ENCODE measurements around the gene FARSA.
"Not testable (repeated sequence)": the region's sequence is repeated elsewhere in the genome, so short reads cannot be mapped to it uniquely, and the experiment has no call there.

FARSA gene

GRCh38 chr19:12890787-12891552 lies 42.5 kb downstream of the FARSA start, which contains the start of gene GCDH:
Gene GCDH, plus strand, starts transcription at chr19:12891160. Its CDS starts 145 bp downstream, at chr19:12891305.
- peak; percentile 92 to 97 (median 95) for DNase-seq (ENCODE audit: low read depth in 3 of 3)

- not testable (repeated sequence) for DNase-seq (ENCODE audit: low read depth in 3 of 3)
Measured at GRCh38 chr19:12890299-12890786, 43.2 kb downstream of the FARSA start.

- DNase-seq (ENCODE audit: low read depth in 3 of 3): no peak
Measured at GRCh38 chr19:12888006-12888603, 45.4 kb downstream of the FARSA start.

GRCh38 chr19:12886969-12887747 lies 46.4 kb downstream of the FARSA start, which contains the start of gene KLF1:
Gene KLF1, minus strand, starts transcription at chr19:12887201. Its CDS starts 61 bp downstream, at chr19:12887140.
- DNase-seq (ENCODE audit: low read depth in 3 of 3): no peak

- no peak for DNase-seq (ENCODE audit: low read depth in 3 of 3)
Measured at GRCh38 chr19:12886651-12886968, 46.9 kb downstream of the FARSA start.

- no peak for DNase-seq (ENCODE audit: low read depth in 3 of 3)
Measured at GRCh38 chr19:12885749-12886650, 47.5 kb downstream of the FARSA start.

- peak; percentile 74 to 96 (median 79) for DNase-seq (ENCODE audit: low read depth in 3 of 3)
Measured at GRCh38 chr19:12884926-12885748, 48.4 kb downstream of the FARSA start.

- no peak for DNase-seq (ENCODE audit: low read depth in 3 of 3)
Measured at GRCh38 chr19:12884627-12884925, 48.9 kb downstream of the FARSA start.

GRCh38 chr19:12884202-12884601 lies 49.3 kb downstream of the FARSA start:
- no peak for DNase-seq (ENCODE audit: low read depth in 3 of 3)

GRCh38 chr19:12882589-12882988 lies 50.9 kb downstream of the FARSA start:
- no peak for DNase-seq (ENCODE audit: low read depth in 3 of 3)

GRCh38 chr19:12881172-12881808 lies 52.2 kb downstream of the FARSA start, which contains the start of gene DNASE2:
Gene DNASE2, minus strand, starts transcription at chr19:12881449. Its CDS starts 74 bp downstream, at chr19:12881375.
- peak; percentile 80 to 94 (median 82) for DNase-seq (ENCODE audit: low read depth in 3 of 3)

GRCh38 chr19:12880551-12881171 lies 52.9 kb downstream of the FARSA start:
- DNase-seq (ENCODE audit: low read depth in 3 of 3): no peak

GRCh38 chr19:12875086-12875485 lies 58.4 kb downstream of the FARSA start:
- no peak for DNase-seq (ENCODE audit: low read depth in 3 of 3)

GRCh38 chr19:12873891-12874745 lies 59.4 kb downstream of the FARSA start:
- no peak for DNase-seq (ENCODE audit: low read depth in 3 of 3)

- DNase-seq (ENCODE audit: low read depth in 3 of 3): peak in 2 of 3 experiments; percentile 14 to 52
Measured at GRCh38 chr19:12872941-12873890, 60.3 kb downstream of the FARSA start.

Data from stimulated activated CD4-positive, alpha-beta T cell treated with anti-CD3 and anti-CD28 coated beads, TNF-alpha, amount 100 ng/mL, for 24 hours (primary cell).